HG03378 (cell line): ENCODE data around the gene MTFMT.
"Not testable (repeated sequence)": the region's sequence is repeated elsewhere in the genome, so short reads cannot be mapped to it uniquely, and the experiment has no call there.

ENCODE experiments used
- ATAC-seq: cut with Tn5 transposase; IDR thresholded peaks from one replicate; pipeline ENCODE4 v1.9.1; 2021; ENCODE audit warnings: mild to moderate bottlenecking, moderate library complexity; ENCODE audit not compliant: unreplicated experiment

Gene MTFMT

DNA sequence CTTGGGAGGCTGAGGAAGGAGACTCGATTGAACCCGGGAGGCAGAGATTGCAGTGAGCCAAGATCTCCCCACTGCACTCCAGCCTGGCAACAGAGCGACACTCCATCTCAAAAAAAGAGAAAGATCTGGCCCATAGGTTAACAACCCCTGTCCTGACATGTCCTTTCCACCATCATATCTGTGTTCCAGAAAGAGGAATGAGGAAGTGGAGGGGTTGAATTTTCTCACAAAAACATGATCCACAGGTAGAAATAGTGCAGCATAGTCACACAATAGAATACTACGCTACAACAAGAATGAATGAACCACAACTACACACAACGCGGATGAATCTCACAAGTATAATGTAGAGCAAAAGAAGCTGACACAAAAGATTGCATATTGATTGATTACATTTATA, 11.0 kb upstream of the MTFMT start:
- no peak for ATAC-seq

DNA sequence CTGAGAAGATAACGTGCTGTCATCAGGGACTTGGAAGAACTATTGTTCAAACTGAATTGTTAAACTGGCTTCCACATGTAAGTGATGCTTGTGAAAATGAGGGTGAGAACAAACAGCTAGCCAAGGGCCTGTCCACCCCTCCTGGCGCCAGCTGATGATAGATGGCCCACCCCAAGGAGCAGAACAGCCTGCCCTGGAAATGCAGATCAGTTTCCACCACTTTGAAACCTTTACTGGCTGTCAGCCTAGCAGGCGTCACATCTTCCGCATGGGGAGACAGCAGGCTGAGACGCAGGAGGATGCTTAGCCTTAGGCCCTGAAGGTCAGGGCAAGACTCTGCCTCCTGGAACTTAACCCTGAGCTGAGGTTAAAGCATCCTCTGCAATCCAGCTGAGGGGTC, 9.4 kb upstream of the MTFMT start:
- ATAC-seq, result no peak

DNA sequence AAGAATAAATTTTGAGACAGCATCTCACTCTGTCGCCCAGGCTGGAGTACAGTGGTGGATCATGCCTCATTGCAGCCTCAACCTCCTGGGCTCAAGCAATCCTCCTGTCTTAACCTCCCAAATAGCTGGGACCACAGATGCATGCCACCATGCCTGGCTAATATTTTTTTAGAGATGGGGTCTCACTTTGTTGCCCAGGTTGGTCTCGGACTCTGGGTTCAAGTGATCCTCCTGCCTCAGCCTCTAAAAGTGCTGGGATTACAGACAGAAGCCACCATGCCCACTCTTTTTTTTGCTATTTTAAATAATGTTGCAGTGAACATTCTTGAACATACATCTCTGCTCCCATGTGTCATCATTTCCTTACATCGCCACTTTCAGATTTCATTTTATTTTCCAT, 9.0 kb upstream of the MTFMT start:
- ATAC-seq, result no peak

DNA sequence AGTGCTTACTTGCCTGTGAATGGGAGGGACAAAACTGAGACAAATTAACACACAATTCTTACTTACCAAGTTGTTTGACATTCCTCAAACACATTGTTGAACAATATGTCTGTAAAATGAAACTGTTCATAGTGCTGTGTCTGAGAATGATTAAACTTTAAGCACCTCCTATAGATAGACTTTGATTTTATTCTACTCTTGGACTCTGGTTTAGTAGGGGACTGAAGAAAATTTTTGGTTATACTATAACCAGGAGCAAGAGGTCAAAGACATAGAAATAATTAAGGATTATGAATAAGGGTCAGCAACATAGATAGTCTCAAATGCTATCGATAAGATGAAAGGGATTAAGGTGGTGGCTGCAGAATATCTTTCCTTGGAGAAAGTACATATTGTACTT, 7.9 kb upstream of the MTFMT start:
- ATAC-seq, result no peak

DNA sequence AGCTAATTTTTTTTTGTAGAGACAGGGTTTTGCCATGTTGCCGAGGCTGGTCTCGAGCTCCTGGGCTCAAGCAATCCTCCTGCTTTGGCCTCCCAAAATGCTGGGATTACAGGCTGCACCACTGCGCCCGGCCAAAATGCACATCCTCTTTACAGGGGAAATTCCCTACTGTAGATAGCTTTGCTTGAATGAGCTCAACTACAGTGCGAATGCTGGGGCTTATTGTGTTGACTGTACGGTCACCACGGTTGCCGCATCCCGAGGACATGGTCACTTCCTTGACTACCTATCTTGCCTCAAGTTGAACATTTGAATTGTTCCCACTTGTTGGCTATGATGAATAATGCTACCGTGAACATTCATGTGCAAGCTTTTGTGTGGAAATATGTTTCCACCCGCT, 5.3 kb upstream of the MTFMT start:
- no peak for ATAC-seq

DNA sequence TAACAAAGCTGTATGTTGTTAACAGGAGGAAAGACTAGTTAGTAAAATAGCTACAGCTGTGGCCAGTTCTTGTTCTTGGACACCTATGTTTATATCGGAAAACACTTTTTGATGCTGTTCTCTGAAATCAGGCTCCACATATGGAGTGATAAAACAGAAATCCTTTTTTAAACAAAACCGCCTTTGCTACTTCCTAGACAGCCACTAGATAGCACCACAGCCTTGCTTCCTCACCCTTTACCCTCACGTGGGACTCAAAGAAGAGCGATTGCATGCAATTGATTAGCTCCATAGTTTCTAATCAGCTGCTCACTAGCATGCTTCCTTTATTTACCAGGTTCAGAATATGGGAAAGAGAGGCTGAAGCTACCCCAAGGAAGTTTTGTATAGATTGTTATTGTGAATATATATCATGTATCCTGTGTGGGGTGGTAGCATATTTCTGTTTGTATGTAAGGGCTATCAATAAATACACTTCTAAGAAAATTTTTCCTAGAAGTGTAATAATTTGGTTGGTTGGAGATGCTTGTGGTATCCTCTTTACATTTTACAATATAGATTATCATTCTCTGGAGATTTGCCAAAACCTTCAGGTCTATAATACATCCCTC, 4.3 kb upstream of the MTFMT start:
- no peak for ATAC-seq

DNA sequence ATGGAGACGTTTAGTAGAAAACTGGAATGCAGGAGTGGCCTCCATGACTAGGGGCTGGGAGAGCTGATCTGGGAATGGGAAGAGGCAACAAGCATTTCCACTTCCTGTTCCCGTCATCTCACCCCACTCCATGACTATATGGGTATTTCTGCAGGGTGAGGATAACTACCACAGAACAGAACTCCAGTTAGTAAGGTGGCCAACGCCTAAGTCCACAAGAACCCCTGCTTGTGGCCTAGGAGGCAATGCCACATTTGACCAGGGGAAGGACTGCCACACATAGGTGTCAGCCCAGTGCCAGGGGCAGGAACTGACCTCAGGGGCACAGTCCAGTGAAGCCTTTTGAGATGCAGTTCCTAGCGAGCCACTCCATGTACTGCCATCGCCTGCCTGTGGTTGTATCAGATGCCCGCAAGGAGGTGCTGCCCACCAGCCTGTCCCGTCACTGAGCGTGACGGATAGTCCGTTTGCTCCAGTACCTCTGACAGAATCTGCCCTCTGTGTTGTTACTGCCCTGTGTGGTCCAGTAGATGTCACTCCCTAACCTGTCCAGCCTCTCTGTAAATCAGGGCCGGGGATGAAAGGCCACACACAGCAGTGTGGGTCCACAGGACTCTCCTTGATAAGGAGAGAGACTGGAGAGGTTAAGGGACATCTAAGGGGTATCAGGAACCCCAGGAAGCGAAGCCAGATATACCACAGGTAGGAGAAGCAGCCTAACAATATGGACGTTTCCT, 3.5 kb upstream of the MTFMT start:
- ATAC-seq, result peak; percentile 52

DNA sequence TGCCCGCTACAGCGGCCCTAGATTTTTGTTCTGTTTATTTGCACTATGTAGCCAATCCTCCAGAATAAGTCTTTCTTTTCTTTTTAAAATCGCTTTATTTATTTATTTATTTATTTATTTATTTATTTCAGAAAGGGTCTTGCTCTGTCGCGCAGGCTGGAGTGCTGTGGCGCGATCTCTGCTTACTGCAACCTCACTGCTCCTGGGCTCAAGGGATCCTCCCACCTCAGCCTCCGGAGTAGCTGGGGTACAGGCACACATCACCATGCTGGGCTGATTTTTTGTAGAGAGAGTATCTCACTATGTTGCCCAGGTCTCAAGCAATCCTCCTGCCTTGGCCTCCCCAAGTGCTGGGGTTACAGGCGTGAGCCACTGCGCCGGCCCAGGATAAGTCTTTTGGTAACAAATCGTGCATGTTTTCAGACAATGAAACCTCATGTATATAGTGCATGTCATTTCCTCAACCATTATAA, 333 bp upstream of the MTFMT start:
- ATAC-seq, result no peak

DNA sequence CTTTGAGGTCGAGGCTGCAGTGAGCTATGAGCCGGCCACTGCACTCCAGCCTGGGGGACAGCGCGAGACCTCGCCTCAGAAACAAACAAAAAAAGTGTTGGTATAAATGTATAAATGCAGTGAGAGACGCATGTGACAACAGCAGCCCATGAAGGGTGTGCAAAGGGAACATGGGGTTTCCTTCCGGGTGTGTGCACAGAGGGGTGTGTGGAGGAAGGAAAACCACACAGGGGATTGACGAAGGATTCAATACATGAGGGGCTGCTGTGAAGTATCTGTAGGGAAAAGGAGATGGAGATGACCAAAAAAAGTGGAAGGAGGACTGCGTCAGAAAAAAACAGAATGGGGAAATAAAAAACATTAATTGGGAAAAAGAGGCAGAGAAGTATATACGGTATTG, 1.1 kb downstream of the MTFMT start:
- ATAC-seq, result no peak

DNA sequence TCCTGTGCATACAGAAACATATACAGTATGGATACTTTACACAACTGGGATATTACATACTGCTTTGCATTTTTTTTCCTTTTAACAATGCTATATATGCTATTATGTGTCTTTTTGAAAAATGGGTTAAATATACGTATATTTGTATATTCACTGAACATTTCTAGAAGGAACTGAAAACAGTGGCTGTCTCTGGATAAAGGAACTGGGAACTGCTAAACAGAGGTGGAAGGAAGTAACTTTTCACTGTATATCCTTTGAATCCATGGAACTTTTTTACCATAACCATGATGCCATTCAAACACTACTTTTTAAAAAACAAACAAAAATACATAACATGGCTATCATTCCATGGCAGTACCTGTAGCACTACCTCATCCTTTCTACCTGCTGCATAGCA, 1.8 kb downstream of the MTFMT start:
- ATAC-seq, result no peak

DNA sequence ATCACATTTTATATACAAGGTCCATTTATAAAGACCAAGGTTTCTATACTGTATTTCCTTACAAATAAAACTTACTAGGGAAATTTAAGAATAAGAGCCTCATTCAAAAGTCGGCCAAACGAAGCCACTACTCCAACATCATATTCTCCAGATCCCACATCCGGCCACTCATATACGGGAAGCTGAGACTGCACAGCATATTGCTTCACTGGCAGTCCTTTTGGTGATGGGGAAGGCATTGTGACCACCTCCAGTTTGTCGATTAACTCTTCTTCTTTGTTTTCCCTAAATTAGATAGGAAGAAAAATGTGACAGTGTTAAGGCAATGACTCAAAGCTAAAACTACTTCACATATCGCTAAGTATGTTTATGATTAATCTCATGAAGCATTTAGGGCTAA, 2.7 kb downstream of the MTFMT start:
- ATAC-seq, result no peak

DNA sequence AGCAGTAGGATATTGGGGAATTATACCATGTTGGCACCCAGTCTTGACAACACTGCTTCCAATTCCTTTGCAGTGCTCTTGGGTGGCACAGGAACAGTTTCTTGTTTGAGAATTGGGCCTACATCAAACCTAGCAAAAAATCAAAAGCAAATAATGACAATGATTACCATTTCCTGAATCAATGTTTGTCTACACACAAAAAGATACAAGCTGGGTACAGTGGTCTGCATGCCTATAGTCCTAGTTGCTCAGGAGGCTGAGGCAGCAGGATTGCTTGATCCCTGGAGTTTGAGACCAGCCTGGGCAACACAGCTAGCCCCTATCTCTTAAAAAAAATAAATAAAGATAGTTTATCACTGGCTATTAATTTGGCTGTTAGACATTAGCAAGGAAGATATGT, 8.0 kb downstream of the MTFMT start:
- no peak for ATAC-seq

DNA sequence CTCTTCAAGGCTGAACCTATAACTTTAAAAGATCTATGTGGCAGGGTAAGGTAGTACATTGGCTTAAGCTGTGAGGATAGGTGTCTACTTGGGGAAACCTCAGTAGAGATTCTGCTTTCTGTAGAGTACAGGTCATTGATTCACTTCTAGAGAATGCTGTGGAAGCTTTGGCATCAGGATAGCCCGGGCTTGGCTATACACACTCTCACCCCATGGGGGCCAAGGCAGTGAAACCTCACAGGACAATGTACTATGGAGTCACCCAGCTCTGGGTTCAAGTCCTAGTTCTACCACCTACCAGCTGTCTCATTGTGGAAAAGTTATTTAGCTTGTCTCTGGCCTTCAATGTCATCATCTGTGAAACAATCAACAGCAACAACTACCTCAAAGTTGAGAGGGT, 9.0 kb downstream of the MTFMT start:
- ATAC-seq, result no peak

DNA sequence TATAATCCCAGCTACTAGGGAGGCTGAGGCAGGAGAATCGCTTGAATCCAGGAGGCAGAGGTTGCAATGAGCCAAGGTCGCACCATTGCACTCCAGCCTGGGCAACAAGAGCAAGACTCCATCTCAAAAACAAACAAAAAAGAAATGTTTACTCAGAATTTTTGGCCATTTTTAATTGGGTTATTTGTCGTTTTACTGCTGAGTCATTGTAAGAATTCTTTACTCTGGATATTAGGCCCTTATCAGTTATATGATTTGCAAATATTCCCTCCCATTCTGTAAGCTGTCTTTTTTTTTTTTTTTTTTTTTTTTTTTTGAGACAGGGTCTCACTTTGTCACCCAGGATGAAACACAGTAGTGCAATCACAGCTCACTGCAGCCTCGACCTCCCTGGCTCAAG, 18.2 kb downstream of the MTFMT start:
- not testable (repeated sequence) for ATAC-seq

DNA sequence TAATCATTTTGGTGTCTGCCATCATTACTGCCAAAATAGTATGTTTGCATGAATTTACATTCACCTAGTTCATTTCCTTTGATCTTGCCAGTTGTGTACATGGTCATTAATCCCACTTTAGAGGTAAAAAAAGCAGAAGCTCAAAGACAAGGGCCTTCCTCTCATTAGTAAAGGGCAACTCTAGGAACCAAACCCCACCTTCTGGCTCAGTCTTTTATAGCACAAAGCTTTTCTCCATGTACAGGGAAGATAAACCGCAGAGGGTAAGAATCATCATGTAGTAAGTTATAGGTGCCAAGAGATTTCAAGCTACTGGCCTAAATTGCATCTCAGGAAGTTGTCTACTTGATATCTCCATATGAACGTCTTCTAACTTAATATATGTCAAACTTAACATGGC, 20.5 kb downstream of the MTFMT start:
- no peak for ATAC-seq

DNA sequence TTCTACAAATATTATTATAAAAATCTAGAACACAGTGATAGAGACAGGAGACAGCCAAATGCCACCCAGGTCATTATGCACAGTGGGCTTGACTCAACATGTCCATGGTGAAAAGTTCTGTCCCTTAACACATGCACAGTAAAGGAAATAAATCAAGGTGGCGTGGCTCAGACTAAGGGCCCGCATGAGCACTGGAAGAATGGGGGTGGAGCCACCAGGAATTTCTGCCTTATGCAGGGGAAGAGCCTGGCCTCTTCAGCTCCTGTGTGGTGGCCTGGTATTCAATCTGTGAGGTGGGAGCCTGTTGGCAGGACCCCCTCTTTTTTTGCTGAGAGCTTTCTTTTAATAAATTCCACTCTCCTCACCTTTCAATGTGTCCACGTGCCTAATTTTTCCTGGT, 22.6 kb downstream of the MTFMT start:
- ATAC-seq, result no peak

DNA sequence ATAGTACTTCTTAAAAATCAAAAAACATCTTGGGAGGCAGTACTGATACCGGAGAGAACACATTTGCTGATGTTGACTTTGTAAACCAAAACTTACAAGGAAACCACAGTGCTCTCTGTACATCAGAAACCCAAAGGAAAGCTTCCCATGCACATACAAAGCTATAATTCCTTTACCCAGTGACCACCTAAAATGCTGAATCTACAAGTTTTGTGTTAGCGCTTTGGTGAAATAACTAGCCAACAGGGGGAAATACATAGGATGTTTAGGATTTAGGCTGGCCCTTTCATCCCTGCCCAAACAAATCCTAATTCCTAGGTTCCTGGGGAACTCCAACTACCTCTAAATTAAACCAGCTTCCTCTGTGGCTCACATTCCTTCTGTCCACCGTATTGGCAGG, 24.4 kb downstream of the MTFMT start:
- no peak for ATAC-seq

DNA sequence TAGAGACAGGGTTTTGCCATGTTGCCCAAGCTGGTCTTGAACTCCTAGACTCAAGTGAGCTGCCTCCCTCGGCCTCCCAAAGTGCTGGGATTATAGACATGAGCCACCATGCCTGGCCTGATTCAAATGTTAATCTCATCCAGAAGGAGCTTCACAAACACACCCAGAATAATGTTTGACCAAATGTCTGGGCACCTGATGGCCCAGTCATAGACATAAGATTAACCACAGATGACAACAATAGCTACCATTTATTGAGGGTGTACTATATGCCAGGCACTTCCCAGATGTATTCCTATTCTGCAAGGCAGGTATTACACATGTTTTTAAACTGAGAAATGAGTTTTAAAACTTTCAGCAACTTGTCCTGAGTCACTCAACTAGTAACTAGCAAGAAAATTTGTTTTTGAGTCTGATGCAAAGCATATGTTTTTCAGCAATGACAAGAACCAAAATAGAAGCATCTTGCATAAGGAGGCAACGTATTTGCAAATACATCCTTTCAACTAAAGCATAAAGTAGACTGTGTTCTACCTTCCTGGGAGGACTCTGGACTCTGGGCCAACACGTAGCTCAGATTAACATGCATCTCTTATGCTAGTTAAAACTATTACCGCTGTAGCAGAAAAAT, 31.6 kb downstream of the MTFMT start:
- no peak for ATAC-seq

DNA sequence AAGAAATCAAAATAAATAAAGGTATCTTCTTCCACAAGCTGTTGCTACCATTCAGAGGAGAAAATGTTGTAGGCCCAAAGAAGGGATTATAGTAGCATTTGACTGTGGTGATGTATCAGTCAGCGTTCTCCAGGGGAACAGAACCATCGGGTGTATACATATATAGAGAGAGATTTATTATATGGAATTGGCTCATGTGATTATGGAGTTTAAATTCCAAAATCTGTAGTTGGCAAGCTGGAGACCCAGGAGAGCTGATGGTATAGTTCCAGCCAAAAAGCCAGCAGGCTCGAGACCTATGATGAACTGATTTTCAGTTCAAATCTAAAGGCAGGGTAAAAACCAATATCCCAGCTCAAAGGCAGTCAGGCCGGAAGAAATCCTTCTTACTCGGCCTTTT, 32.4 kb downstream of the MTFMT start:
- no peak for ATAC-seq

DNA sequence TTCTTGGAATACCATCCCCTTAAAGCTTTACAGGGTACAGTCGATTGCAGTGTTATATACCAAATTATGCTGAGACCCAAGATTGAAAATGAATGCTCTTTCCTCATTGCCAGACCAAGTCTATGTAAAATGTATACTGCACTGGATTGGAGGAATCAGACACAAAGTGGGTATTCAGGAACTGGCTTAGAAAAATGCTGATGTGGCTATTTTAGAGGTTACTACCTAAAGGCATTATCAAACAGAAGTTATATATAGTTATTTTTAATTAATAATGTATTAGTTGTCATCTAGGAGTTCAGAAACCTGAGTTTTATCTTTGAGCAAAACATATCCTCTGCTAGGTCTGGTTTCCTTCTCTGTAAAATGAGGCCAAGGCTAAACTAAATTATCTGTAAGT, 36.1 kb downstream of the MTFMT start:
- no peak for ATAC-seq

DNA sequence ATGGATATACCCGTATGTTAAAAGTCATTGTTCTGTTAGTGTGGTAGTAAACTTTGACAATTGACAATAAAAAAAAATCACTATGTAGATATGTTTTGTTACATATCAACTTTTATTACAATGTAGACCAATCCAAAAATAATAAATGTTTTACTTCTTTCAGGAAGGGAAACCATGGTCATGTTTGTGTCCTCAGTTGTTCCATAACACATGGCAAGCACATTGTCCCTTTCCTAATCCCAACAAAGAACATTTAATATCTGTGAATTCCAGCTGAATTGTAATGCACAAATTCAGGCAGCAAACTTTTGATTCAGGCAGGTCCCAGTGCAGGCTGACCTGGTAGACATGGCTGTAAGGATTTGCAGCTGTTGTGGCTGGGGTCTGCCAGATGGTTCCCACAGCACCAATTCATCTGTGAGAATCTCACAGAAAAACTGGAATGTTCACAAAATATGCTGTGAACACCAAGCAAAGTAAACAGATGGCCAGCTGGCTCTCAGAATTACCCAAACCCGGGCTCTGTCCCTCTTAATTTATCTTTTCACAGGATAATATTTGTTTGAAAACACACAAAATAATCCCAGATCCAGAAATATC, 37.8 kb downstream of the MTFMT start:
- no peak for ATAC-seq

DNA sequence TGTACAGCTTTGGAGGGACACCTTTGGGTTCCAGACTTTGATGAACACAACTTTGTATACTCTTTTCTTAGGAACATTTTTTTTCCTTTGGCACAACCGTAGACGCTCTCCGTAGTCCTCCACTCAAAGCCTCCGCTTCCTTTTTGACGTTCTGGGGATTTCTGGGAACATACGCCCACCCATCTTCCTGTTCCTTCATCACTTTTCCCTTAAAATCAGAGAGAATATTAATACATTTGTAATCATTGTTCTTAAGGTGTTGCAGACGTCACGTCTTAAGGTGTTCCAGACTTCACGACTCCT, 39.3 kb downstream of the MTFMT start:
- no peak for ATAC-seq
